ENCODE results near the gene ELOA. TPM values are rescaled to one million over a fixed set of nuclear protein-coding genes. Genes with fewer than 3 reads are reported as not detected.

The ELOA gene
- total RNA-seq, 4 donors from 2014 or later: 9.6 to 39.3 (median 33.2) TPM

- in situ Hi-C loops (cut with MboI; ENCODE audit: low pct_ligation_motif_present in 1 of 4, low pct_unique_long_range_greater_than_20kb in 1 of 4, low sequenced_read_pairs in 3 of 4) (no loop called here), intact Hi-C loops (cut with DNase I; ENCODE audit: low total_unique reads) (no loop called here)
- Histone ChIP-seq H3K27ac (peak overlapping the region; percentile 91 to 96 (median 94)), H3K9me3 (no peaks in the 10 kb centered on the region), H3K27me3 (no peaks in the 10 kb centered on the region), H3K4me3 (peak overlapping the region in 1 of 4 donors; percentile 86), H3K36me3 (no peaks in the 10 kb centered on the region), H3K4me1 (peaks cover 14 to 42% (median 32%) of the 10 kb centered on the region in 4 donors)
- no peak for TF ChIP-seq CTCF (IDR thresholded peaks at IDR 0.05)
- TF ChIP-seq POLR2AphosphoS5 (IDR thresholded peaks at IDR 0.05): no peak
- DNase-seq: peak; percentile 22
- WGBS, 2 donors (ENCODE audit: low coverage in 1 of 2): 85% methylated on average over 11 of the region's 12 CpGs; no CpG with 5 or more reads in 1 of the 2 donors
Observed at GRCh38 chr1:23798662-23799142, 55.4 kb downstream of the ELOA start.

- H3K27ac ChIP-seq: peak overlapping the region; percentile 91 to 96 (median 94)
- intact Hi-C loops (cut with DNase I; ENCODE audit: low total_unique reads): no loop called here
- H3K9me3 ChIP-seq: no peaks in the 10 kb centered on the region
- H3K4me1 ChIP-seq: peaks cover 14 to 40% (median 29%) of the 10 kb centered on the region in 4 donors
- 53% methylated on average over 7 of the region's 7 CpGs; no CpG with 5 or more reads in 1 of the 2 donors for WGBS, 2 donors (ENCODE audit: low coverage in 1 of 2)
- no peak for DNase-seq
- in situ Hi-C loops (cut with MboI; ENCODE audit: low pct_ligation_motif_present in 1 of 4, low pct_unique_long_range_greater_than_20kb in 1 of 4, low sequenced_read_pairs in 3 of 4): no loop called here
- H3K27me3 ChIP-seq: no peaks in the 10 kb centered on the region
- peak overlapping the region in 2 of 4 donors; percentile 84 to 86 for H3K4me3 ChIP-seq
- H3K36me3 ChIP-seq: no peaks in the 10 kb centered on the region
- TF ChIP-seq POLR2A (IDR thresholded peaks at IDR 0.05): no peak
Observed at GRCh38 chr1:23799255-23799569, 55.9 kb downstream of the ELOA start.

GRCh38 chr1:23799570-23800399 lies 56.5 kb downstream of the ELOA start:
- WGBS, 2 donors (ENCODE audit: low coverage in 1 of 2): 2% methylated on average over 22 of the region's 48 CpGs; no CpG with 5 or more reads in 1 of the 2 donors
- H3K9me3 ChIP-seq: no peaks in the 10 kb centered on the region
- TF ChIP-seq EP300 (IDR thresholded peaks at IDR 0.05; ENCODE audit: low read depth): no peak
- TF ChIP-seq POLR2A (IDR thresholded peaks at IDR 0.05): peak; percentile 91
- peak; percentile 80 to 96 (median 92) for TF ChIP-seq POLR2AphosphoS5 (IDR thresholded peaks at IDR 0.05)
- peak; percentile 88 for DNase-seq
- H3K27me3 ChIP-seq: no peaks in the 10 kb centered on the region
- H3K4me3 ChIP-seq: peak overlapping the region; percentile 40 to 87 (median 85)
- intact Hi-C loops (cut with DNase I; ENCODE audit: low total_unique reads): loop anchor here (10.0 kb wide), 1 partner anchor 65 kb away; the partner anchor contains the start of gene FUCA1
- peak overlapping the region; percentile 91 to 96 (median 94) for H3K27ac ChIP-seq
- in situ Hi-C loops (cut with MboI; ENCODE audit: low pct_ligation_motif_present in 1 of 4, low pct_unique_long_range_greater_than_20kb in 1 of 4, low sequenced_read_pairs in 3 of 4): loop anchor here in 2 of 4 donors (10.0 to 25.0 kb wide), 2 partner anchors 65 to 113 kb away; partner anchors contain the start of genes CNR2 (in 1 of the 2) and FUCA1 (in 1 of the 2)
- H3K36me3 ChIP-seq: no peaks in the 10 kb centered on the region
- H3K4me1 ChIP-seq: peaks cover 14 to 40% (median 28%) of the 10 kb centered on the region in 4 donors

- Histone ChIP-seq H3K4me3 (peak within 1 kb of the TSS; percentile 64 to 87 (median 85)), H3K36me3 (no peaks in the 10 kb centered on the region), H3K4me1 (peaks cover 14 to 40% (median 28%) of the 10 kb centered on the region in 4 donors), H3K27me3 (no peaks in the 10 kb centered on the region), H3K9me3 (no peaks in the 10 kb centered on the region), H3K27ac (peak within 1 kb of the TSS; percentile 91 to 96 (median 94))
- in situ Hi-C loops (cut with MboI; ENCODE audit: low pct_ligation_motif_present in 1 of 4, low pct_unique_long_range_greater_than_20kb in 1 of 4, low sequenced_read_pairs in 3 of 4) (loop anchor here in 2 of 4 donors (10.0 to 25.0 kb wide), 2 partner anchors 64 to 112 kb away; partner anchors contain the start of genes CNR2 (in 1 of the 2) and FUCA1 (in 1 of the 2)), intact Hi-C loops (cut with DNase I; ENCODE audit: low total_unique reads) (loop anchor here (10.0 kb wide), 1 partner anchor 64 kb away; the partner anchor contains the start of gene FUCA1)
- WGBS, 2 donors (ENCODE audit: low coverage in 1 of 2): 0% methylated on average over 25 of the region's 82 CpGs; no CpG with 5 or more reads in 1 of the 2 donors
- DNase-seq: peak; percentile 98
- TF ChIP-seq CTCF (IDR thresholded peaks at IDR 0.05): no peak
- peak; percentile 88 for TF ChIP-seq POLR2A (IDR thresholded peaks at IDR 0.05)
- TF ChIP-seq POLR2AphosphoS5 (IDR thresholded peaks at IDR 0.05): peak; percentile 86 to 93 (median 92)
- TF ChIP-seq EP300 (IDR thresholded peaks at IDR 0.05; ENCODE audit: low read depth): no peak
Observed at GRCh38 chr1:23800400-23801337, 57.4 kb downstream of the ELOA start, which contains the start of gene GALE. Gene GALE (minus strand): TSS chr1:23800754. CDS start chr1:23799007, 1,747 bp downstream.

All from transverse colon (tissue), 4 donors.